CD4-positive, alpha-beta T cell treated with Interleukin-10 for 1 hour (primary cell): ENCODE results near the gene DENND2D.

Experiments
- DNase-seq: peaks from one replicate; pipeline ENCODE4 v3.0.0-alpha.2; 2020

Gene DENND2D

DNA sequence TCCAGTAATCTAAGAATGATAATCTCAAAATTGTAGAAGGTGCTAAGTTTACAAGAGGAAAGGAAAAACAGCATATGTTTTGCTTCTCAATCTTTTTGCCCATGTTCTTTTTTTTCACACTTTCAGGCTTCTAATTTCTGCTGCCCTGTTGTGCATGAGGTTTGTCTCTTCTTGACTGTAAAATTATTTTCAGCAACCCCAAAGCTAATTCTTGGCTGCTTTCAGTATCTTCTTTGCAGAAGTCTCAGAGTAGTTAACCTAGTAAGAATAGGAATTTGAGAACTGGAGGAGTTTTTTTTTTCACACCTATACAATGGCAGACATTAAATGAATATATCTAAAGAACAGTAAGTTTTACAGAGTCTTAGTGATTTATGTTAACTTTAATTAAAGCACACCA, 26.4 kb downstream of the DENND2D start:
- no peak for DNase-seq

DNA sequence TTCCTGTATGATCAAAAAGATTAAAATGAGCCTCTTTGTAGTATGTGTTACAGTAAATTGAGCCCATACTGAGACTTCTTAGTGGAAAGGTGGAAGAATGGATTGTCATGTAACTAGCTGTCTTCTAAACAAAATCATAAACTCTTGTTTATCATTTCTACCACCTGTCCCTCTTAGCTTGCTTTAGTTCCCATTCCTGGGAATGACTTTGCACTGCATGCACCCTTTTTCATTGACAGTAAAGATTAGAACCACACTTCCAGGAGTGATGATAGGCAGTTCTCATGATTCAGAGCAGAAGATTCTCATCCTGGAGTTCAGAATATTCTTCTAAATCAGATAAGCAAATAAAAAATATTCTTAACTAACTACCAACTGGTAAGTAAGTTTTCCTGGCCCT, 28.0 kb downstream of the DENND2D start:
- DNase-seq, result no peak

DNA sequence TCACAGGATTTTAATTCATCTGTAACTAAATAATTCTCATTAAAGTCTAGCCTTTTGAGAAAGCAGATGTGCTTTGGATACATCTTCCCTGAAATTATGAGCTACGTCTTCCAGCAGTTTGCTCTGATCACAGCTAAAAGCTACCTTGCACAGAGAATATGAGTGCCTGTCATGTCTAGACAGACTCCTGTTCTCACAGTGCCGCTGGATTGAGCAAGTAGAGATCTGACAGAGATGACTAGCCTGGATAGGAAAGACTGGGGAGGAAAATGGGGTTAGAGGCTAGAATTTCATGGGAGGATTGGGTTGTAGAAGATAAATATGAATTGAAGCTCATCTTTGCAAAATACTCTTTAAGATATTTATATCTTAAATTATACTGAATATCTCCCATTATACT, 36.3 kb downstream of the DENND2D start:
- no peak for DNase-seq

DNA sequence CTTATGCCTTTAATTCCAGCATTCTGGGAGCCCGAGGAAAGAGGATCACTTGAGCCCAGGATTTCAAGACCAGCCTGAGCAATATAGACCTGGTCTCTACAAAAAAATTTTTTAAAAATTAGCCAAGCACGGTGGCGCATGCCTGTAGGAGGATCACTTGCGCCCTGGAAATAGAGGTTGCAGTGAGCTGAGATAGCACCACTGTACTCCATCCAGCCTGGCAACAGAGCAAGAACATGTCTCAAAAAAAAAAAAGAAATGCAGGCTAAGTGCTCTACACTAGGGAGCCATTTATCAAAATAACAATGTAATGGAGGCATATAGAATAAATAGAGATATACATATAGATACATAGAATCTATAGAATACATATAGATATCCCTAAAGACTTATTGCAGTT, 37.1 kb downstream of the DENND2D start:
- DNase-seq, result no peak

DNA sequence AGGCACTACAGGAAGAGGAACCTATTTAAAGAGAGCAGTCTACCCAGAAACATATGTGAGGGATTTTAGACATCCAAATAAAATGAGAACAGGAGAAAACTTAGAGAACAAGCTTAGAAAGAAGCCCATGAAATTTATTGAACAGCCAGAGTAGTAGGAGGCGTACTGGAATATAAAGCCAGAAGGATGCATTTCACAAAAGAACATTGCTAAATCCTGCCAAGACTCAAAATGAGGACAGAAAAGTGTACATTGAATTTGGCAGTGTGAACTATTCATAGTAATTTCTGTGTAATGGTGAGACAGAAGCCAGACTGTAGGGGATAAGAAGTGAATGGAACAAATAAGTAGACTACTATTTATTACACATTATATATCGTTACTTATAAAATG, 38.0 kb downstream of the DENND2D start:
- DNase-seq, result no peak

DNA sequence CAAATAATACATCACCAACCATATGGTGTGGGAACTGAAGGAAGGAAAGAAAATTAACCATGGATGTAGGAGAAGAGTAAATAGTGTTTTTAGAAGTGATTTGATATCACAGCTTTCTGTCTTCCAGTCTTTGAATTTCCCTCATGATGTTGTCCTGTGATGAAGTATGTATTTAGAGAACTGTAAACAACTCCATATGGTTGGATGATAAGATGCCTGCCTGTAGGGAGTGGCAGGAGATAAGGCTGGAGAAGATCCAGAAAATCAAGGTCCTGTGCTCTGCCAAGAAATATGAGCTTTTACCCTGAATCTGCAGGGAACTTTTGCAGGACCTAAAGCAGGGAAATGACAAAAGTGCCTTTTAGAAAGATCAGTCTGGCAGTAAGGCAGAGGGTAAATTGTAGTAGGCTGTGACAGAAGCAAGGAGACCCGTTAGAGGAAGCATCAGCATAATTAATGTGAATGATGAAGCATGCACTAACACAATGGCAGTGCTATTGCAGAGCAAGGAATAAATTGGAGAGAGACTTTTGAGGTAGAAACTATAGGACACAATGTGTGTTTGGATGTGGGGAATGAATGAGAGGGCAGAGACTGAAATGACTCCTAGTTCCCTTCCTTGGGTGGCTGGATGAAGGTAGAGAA, 38.5 kb downstream of the DENND2D start:
- DNase-seq, result no peak

DNA sequence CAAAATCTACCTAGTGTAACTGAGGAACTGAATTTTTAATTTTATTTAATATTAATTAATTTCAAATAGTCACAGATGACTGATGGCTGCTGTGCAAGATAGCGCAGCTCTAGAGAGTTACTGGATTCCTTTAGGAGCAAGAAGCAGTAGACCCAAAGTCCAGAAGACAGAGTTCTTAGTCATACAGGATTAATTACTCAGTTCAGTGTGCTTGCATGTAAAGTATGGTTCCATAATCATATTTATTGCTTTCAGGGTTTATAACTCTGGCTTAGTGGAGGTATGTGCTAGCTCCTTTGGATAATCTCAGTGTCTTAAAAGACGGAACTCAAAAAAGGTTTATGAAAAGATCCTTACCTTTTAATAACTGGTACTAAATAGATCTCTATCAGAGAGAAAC, 43.0 kb downstream of the DENND2D start:
- DNase-seq, result no peak

DNA sequence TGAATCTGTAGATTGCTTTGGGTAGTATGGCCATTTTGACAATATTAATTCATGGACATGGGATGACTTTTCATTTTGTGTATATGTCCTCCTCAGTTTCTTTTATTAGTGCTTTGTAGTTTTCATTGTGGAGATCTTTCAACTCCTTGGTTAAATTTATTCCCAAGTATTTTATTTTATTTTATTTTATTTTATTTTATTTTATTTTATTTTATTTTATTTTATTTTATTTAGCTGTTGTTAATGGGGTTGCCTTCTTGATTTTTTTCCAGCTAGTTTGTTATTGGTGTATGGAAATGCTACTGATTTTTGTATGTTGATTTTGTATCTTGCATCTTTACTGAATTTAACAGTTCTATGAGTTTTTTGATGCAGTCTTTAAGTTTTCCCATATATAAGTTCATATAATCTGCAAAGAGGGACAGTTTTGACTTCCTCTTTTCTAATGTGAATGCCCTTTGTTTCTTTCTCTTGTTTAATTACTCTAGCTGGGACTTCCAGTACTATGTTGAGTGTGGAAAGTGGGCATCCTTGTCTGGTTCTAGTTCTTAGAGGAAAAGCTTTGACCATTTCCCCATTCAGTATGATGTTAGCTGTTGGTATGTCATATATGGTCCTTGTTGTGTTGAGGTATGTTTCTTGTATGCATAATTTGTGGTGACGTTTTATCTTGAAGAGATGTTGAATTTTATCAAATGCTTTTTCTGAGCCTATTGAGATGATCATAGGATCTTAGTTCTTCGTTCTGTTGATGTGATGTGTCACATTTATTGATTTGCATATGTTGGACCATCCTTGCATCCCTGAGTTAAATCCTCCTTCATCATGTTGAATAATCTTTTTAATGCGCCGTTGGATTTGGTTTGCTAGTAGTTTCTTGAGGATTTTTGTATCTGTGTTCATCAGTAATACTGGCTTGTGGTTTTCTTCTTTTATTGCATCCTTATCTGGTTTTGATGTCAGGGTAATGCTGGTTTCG, 46.1 kb downstream of the DENND2D start:
- DNase-seq, result no peak

DNA sequence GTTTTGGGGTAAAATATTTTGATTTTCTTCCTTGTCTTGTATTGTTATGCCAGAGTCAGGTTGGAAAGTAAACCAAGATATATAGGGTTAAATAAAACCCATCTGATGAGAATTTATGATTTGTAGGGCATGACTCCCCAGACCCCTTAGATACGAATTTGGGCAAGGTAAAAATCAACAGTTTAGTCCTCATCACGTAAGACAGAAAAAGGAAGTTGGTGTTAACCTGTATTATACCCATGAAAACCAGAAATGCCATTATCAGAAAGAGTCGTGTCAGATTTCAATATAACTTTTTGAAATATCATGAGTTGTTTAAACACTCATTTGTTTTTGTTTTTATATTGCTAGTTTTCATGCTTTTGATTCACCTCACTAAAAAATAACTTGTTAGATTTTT, 48.6 kb downstream of the DENND2D start:
- no peak for DNase-seq

DNA sequence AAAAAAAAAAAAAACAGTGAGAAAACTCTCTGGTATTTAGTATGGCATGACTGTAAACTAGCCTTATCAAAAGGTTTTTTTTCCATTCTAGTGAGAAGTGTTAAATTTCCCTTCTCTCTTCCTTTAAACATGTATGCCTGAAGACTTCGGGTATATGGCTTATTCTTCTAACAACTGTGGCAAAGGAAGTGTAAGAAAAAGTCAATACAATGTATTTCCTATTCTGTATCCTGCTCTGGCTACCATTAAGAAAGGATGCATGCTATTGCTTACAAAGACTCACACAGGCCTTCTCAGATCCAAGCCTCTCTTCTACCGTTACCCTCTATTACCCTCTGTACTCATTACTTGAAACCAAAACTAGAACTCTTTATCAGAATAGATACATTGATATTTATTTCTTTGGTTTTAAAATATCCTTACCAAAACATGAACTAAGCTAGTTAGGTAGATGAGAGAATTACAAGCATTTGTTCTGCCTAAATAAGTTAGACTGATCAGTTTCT, 52.0 kb downstream of the DENND2D start:
- DNase-seq, result no peak

DNA sequence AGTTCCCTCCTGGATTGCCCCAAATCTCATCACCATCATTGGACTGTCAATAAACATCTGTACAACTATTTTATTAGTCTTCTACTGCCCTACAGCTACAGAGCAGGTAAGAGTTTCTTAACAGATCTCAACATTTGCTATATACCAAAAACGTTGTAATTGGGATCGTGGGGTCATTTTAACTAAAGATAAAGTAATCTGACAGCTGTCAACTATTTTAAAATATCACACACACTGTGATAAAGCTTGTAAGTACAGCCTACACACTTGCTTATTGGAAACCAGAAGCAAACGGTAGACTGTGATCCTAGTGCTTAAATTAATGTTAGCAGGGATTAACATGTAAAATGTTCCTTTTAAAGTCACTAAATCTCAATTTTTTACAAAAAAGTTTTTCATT, 52.5 kb downstream of the DENND2D start:
- no peak for DNase-seq

DNA sequence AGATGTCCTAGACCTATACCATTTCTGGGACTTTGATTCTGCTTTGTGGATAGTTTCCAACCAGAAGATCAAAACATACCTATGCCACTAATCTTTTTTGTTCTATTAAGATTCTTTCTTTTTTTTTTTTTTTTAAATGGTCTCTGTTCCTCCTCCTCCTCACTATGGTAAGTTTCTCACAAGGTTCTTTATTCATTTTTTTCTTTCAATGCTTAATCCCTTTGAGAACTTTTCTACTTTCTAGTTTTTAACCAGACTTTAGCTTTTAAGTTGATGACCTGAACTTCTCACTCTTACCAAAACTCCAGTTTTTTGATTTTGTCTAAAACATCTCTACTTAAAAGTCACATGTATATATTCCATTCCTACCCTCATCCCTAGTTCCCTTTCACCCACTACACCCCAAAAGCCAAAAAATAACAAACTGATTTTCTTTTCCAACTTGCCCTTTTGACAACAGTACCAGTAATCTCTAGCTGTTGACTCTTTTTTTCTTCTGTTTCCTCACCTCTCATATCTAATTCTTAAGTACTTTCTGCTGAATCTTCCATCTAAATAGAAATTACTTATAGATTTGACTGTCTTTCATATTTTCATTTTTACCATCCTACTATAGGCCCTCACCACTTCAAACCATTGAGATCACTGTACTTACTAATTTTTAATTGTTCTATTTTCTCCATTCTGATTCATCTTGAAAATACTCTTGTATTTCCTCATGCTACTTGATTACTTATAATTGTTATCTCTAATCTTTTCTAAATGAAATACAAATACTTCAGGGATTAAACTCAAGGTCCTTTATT, 54.3 kb downstream of the DENND2D start:
- DNase-seq, result no peak

DNA sequence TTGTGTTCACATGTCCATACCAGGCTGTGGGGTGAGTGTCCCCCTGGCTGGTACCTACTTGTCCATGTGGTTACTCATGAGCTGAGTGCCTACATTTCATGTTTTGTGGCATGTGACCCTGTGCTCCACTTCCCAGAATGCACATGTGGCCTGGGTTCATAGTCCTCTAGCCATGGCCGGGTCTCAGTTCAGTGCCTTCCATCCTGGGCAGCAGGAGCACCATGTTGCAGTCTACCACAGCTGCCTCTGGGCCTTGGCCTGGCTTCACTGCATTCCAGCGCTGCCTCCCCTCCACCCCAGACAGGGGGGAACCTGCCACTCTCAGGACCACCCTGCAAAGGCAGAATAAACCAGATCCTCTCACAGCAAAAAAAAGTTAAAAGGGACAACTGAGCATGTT, 54.9 kb downstream of the DENND2D start:
- no peak for DNase-seq

DNA sequence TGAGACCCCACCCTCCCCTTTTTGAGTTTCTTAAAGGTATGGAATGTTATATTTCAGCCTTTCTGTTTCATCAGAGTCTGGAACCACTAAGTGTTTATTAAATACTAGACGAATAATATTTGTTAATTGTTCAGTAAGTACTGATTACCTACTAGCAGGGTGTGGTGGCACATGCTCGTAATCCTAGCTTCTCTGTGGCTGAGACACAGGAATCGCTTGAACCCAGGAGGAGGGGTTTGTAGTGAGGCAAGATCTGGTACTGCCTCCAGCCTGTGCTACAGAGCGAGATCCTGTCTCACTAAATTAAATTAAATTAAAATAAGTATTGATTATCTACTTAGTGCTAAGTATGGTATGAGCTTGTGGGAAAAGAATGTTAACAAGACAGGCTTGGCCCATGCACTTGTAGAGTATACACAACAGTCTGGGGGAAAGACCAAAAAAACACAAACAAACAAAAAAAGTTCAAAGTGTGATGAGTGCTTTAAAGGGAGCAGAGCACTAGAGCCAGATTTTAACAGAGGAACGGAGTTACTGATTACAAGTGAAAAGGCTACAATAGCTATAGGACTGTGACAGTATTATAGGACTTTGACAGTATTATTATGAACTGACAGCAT, 58.0 kb downstream of the DENND2D start:
- no peak for DNase-seq

DNA sequence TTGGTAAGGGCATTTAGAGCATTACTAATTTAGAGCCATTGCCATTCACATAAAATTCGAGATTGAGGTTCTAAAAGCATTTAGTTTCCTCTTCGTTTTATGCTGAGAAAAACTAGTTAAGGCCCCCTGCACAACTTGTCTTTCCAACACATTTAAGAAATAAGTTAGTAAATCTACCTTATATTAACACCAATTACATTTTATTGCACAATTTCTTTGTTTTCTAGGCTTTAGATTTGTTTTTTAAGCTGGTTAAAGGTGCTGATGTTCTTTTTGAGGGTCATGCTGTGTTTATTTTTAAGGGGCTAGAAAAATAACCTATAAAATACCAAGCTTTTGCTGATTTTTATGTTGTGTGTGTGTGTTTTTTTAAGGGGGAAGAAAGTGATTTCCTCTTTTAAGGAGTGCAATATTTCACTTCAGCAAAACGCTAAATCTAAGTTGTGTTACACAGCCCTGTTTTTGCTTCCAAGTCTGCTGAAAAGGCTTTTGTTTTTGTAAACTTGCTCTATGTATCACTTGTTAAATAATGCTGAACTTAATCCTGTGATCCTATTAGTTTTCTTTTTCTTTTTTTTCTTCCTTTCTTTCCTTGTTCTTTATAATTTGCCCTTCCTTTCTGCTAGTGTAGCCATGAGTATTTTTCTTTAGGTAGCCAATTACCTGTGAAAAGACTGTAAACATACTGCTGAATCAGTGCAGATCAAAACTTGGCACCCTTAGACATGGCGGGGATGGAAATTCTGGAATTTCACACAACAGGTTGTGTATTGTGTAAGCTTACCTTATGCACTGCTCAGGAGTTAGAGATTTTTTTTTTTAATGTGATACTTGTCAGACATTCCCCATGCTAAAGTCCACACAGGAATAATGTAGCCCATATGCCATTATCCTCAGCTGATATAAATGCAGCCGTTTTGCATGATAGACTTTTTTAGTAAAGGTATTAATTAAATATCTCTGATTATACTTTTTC, 58.9 kb downstream of the DENND2D start:
- no peak for DNase-seq

DNA sequence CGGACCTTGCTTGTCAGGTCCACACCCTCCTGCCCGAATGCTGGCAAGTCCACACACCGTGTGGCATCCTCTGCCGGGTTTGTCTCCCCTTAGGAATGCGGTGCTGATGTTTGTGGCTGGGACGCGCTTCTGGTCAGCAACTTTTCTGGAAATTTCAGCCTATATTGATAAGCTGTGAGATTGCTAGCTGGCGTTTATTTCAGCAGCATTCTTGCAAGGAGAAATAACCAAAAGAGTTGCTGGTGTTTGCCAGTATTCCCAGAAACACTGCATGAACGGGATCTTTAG, 59.8 kb downstream of the DENND2D start:
- no peak for DNase-seq

DNA sequence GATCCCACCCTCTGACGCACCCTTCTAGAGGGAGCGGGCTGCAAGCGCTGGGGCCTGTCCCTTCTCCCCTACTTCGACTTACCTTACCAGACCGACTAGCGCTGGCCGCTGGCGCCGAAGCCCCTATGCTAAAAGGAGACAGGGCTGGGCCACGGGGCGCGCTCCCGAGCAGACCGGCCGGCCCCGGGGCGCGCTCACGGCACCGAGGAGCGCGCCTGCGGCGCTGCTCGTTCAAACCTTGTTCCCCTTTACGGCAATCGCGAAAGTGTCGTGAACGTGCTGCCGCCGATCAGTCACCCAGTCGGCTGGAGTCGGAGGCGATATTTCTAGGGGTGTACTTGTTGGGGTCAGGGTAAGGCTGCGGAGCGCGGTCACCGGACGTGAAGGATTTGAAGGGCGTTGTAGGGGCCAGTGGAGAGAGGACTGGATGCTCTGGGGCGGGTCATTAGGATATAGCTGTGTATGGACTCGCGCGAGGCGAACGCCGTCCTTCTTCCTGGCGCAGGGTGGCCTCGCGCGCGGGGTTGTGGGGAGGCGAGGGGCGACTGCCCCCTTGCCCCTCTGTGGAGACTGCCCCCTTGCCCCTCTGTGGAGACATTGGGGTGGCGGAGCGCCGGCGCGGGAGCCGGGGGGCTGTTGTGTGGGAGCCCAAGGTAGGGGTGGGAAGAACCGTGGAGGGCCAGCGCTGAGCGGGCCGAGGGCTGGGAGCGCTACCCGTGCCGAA, 60.3 kb downstream of the DENND2D start, which contains the start of the genes CEPT1 and DRAM2:
CEPT1 (plus strand) TSS at position 268 of the 724 bp plus-strand sequence. CDS start 7,492 bp downstream, outside the sequence.
DRAM2 (minus strand) TSS at position 138 of the 724 bp plus-strand sequence. CDS start 8,539 bp downstream, outside the sequence.
- DNase-seq, result peak; percentile 94

DNA sequence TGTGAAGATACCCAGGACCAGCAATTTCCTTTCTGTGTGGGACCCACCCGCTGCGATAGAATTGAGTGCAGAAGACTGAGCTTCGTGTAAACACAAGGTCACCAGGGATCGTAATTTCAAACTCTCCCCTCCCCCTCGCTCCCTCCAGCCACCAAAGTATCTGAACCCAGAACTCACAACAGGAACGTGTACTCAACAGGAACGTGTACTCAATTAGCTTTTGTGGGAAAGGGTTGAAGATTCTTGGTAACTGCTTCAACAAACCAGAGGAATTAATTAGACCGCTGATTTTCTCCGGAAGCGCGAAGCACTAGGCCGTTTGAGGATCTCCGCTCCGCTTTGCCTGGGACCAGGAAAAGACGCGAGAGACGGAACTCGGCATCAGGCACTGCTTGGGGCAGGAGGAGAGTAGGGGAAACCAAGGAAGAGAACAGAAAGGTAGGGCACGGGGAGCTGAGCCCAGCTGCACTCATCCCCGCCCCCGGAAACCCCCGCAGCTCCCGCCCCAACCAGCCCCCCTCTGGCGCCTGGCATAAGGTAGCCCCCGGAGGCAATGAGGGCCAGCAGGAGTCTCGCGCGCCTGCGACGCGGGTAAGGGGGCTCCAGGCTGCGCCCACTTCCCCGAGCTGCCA, 61.0 kb downstream of the DENND2D start:
- DNase-seq, result peak; percentile 33
